HepG2 (cell line): ENCODE measurements around the gene GALNT9. TPM values are rescaled to one million over a fixed set of nuclear protein-coding genes. Genes with fewer than 3 reads are reported as not detected.

Experiments used
- ATAC-seq: fragments of 200-7000 bp; cut with Tn5 transposase; 3 replicates; pipeline ENCODE4 v1.9.1; 2020; ENCODE audit warnings: mild to moderate bottlenecking, moderate library complexity
- BruUV-seq: library from RNA; stranded (reverse); fragments of 400-500 nt; replicated peaks from 2 replicates; lab custom pipeline; 2021; lab: Mats Ljungman, UMichigan
- CTCF ChIA-PET: fragments of 300-600 bp; formaldehyde crosslinking; extraction: SDS; loops from one replicate; lab custom pipeline; 2021; ENCODE audit warnings: low total read pairs, inconsistent platforms, low intra/inter-chr PET ratio; lab: Yijun Ruan, JAX
- POLR2A ChIA-PET: fragments of 350-600 bp; sonication (Branson Sonifier 250); formaldehyde crosslinking; loops from one replicate; lab custom pipeline; 2020; ENCODE audit warnings: antibody characterized with exemption, inconsistent platforms; lab: Yijun Ruan, JAX
- DNase-seq: peaks from one replicate; pipeline ENCODE4 v3.0.0-alpha.2; 2015; ENCODE audit warnings: low spot score
- FAIRE-seq: peaks from 3 replicates; lab custom pipeline; 2011; peaks lifted over from hg19 to GRCh38; lab: Jason Lieb, UNC
- H2AFZ ChIP-seq: one replicate; pipeline ENCODE4 v1.6.1; 2011; ENCODE audit warnings: low read length, inconsistent platforms
- H3K27ac ChIP-seq: fragments of 300-600 bp; 3 replicates; pipeline ENCODE4 v1.8.0; 2011; ENCODE audit warnings: mixed run types, mild to moderate bottlenecking, mixed read lengths, low read length, inconsistent platforms; ENCODE audit not compliant: insufficient read depth; ENCODE audit errors: extremely low read length
- H3K27me3 ChIP-seq, 2 experiments: fragments of 200-600 bp in 1 of 2; 2 replicates in 1 of 2; 3 replicates in 1 of 2; pipeline versions ENCODE4 v1.6.0 to v1.8.0; 2011; ENCODE audit warnings: low read length in 2 of 2, mild to moderate bottlenecking in 2 of 2, moderate library complexity in 2 of 2, inconsistent platforms in 1 of 2; ENCODE audit not compliant: insufficient read depth in 2 of 2, control insufficient read depth in 1 of 2
- H3K36me3 ChIP-seq, 2 experiments: fragments of 200-600 bp in 1 of 2; replicated peaks in 1 of 2; 2 replicates in 1 of 2; 3 replicates in 1 of 2; pipeline versions ENCODE4 v1.5.1 to v1.8.0; 2011; ENCODE audit warnings: low read length in 2 of 2, inconsistent platforms in 1 of 2; ENCODE audit not compliant: insufficient read depth in 2 of 2, control insufficient read depth in 1 of 2
- H3K4me1 ChIP-seq: 2 replicates; pipeline ENCODE4 v1.5.1; 2012; ENCODE audit warnings: low read length, inconsistent platforms; ENCODE audit not compliant: insufficient read depth
- H3K4me2 ChIP-seq: 2 replicates; pipeline ENCODE4 v1.6.0; 2011; ENCODE audit warnings: low read depth, low read length, inconsistent platforms
- H3K4me3 ChIP-seq, 3 experiments: fragments of 200-600 bp in 1 of 3; sonication (generic), shearing (Covaris generic) in 1 of 3; replicated peaks in 1 of 3; 2 replicates each; pipeline ENCODE4 v1.5.1; 2011 to 2016; ENCODE audit warnings: low read length in 3 of 3, inconsistent platforms in 2 of 3, low read depth in 2 of 3, mild to moderate bottlenecking in 2 of 3, control low read depth in 1 of 3, mixed read lengths in 1 of 3; ENCODE audit not compliant: insufficient read depth in 1 of 3
- H3K79me2 ChIP-seq: one replicate; pipeline ENCODE4 v1.6.1; 2011; ENCODE audit warnings: low read length, inconsistent platforms; ENCODE audit not compliant: insufficient read depth
- H3K9ac ChIP-seq: 2 replicates; pipeline ENCODE4 v1.6.0; 2011; ENCODE audit warnings: mild to moderate bottlenecking, low read depth, low read length, inconsistent platforms; ENCODE audit not compliant: insufficient read depth
- H3K9me3 ChIP-seq: 2 replicates; pipeline ENCODE4 v1.5.1; 2012; ENCODE audit warnings: mild to moderate bottlenecking, low read length
- H4K20me1 ChIP-seq: 2 replicates; pipeline ENCODE4 v1.6.0; 2011; ENCODE audit warnings: inconsistent platforms, mild to moderate bottlenecking, low read length, moderate library complexity; ENCODE audit not compliant: insufficient read depth
- CBX2 ChIP-seq, 2 experiments: fragments of 200-600 bp in 1 of 2; sonication (generic); formaldehyde crosslinking in 1 of 2; IDR thresholded peaks; 2 replicates each; pipeline versions ENCODE4 v1.7.0 to v1.8.1; 2018 to 2022; ENCODE audit warnings: low read depth in 2 of 2, low read length in 1 of 2, mild to moderate bottlenecking in 1 of 2, missing genetic modification reagents in 1 of 2
- IRX3 ChIP-seq: sonication (generic); formaldehyde crosslinking; IDR thresholded peaks from 2 replicates; pipeline ENCODE4 v1.8.1; 2023; ENCODE audit warnings: mild to moderate bottlenecking, low read depth, missing genetic modification reagents, borderline replicate concordance
- KAT8 ChIP-seq: IDR thresholded peaks from 2 replicates; pipeline ENCODE4 v1.6.1; 2016; ENCODE audit warnings: missing genetic modification reagents, missing compliant biosample characterization
- KMT2B ChIP-seq: IDR thresholded peaks from 2 replicates; pipeline ENCODE4 v1.6.1; 2016; ENCODE audit warnings: missing genetic modification reagents, missing compliant biosample characterization
- SRF ChIP-seq: IDR thresholded peaks from 2 replicates; pipeline ENCODE4 v1.6.1; 2011; ENCODE audit warnings: mild to moderate bottlenecking, low read depth, low read length, moderate library complexity
- U2AF2 ChIP-seq: fragments of 200-400 bp; formaldehyde crosslinking; IDR thresholded peaks from 2 replicates; pipeline ENCODE4 v1.6.1; 2017; ENCODE audit warnings: low read depth, mild to moderate bottlenecking, low read length
- ZNF780A ChIP-seq: sonication (generic); formaldehyde crosslinking; IDR thresholded peaks from 2 replicates; pipeline ENCODE4 v1.8.0; 2022; ENCODE audit warnings: mild to moderate bottlenecking, missing genetic modification reagents, moderate library complexity
- WGBS: methylation state at CpG from one replicate; pipeline ENCODE4 v1.1.6; 2017; ENCODE audit warnings: low lambda C conversion rate; 5-methylcytosine and 5-hydroxymethylcytosine counted together
- in situ Hi-C: cut with HindIII; loops from 2 replicates; pipeline ENCODE4 v1.10.0; 2017; ENCODE audit warnings: low pct_unique_long_range_greater_than_20kb; ENCODE audit not compliant: extremely low pct_ligation_motif_present
- intact Hi-C: fragments of 100-400 bp; cut with micrococcal nuclease; formaldehyde crosslinking; loops from one replicate; pipeline ENCODE4 v1.10.0; 2022; ENCODE audit not compliant: unreplicated experiment
- polyA plus RNA-seq, 8 experiments: library from polyadenylated mRNA; depleted of rRNA in 3 of 8; stranded (reverse) in 7 of 8; unstranded in 1 of 8; fragments of >200 nt; fragmentation: Illumina TruSeq in 4 of 8; extraction: Trizol in 4 of 8; gene quantifications; 2 replicates each; pipeline versions ENCODE4 v1.2.1 to v1.2.3, GENCODE V29; 2011 to 2016; ENCODE audit warnings: low read depth in 4 of 8, missing spikeins in 1 of 8, mixed read lengths in 1 of 8; ENCODE audit not compliant: insufficient read depth in 1 of 8
- total RNA-seq, 5 experiments: library from RNA; depleted of rRNA; stranded (reverse); fragments of >200 nt; fragmentation: Illumina TruSeq; extraction: Trizol; gene quantifications; 2 replicates each; pipeline ENCODE4 v1.2.3, GENCODE V29; 2016; ENCODE audit warnings: low read depth in 1 of 5
- TF ChIP-seq, protein P1 (sequence below): sonication (generic); formaldehyde crosslinking; IDR thresholded peaks from 2 replicates; pipeline ENCODE4 v1.4.0; 2020; ENCODE audit warnings: mild to moderate bottlenecking, missing genetic modification reagents, borderline replicate concordance
- TF ChIP-seq, protein P2 (sequence below): IDR thresholded peaks from 2 replicates; pipeline ENCODE4 v1.6.1; 2016
- TF ChIP-seq, protein P3 (sequence below): IDR thresholded peaks from 2 replicates; pipeline ENCODE4 v1.4.0; 2020; ENCODE audit warnings: mild to moderate bottlenecking, missing genetic modification reagents
- TF ChIP-seq, protein P4 (sequence below): sonication (generic); formaldehyde crosslinking; IDR thresholded peaks from 2 replicates; pipeline ENCODE4 v1.5.1; 2020; ENCODE audit warnings: mild to moderate bottlenecking, missing genetic modification reagents, borderline replicate concordance

Gene GALNT9
- total and polyA plus RNA-seq, 2 of the 13 experiments (the other 11 are each of a cell fraction or from before 2014, with no cell fraction given): 0.04 TPM; not detected in 1

DNA sequence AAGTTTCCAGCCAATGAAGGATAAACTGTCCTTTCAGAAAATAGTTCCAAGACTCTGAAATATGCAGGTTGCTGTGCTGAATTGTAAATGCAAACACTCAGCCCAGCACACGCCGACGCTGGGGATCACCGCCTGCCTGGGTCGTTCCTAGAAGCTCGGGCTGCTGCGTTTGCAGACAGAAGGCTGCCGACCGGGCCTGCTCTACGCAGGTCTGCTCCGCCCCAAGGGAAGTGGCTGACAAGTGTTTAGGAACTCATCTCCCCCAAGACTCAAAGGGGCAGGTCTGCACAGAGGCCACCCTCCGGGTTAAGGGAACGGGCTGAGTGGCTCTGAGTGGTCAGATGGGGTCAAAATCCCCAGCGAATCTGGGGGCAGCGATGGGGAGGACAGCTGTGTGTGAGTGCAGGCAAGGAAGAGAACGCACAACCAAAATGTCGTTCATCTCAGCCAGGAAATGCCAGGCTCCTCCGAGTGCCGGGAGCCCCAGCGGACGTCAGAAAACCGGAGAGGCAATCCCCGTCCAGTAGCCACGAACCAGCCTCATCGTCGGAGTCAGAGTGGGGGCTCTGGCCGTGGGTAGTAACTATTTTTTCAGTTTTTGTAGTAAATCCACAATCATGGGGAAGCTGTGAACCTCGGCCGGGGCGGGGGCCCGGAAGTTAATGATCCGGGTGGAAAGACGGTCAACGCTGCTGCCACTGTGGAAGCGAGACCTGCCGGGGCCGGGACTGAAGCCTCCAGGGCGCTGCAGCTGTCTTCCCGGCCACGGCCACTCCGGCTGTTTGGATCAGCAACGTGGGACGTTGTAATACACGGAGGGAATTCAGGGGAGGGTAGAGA lies 6.0 kb downstream of the GALNT9 start:
- peaks cover 34 to 91% of the 10 kb centered on the region in 2 experiments; a peak in 4 of 5 replicates for H3K27me3 ChIP-seq
- CTCF ChIA-PET: no interaction called here
- ATAC-seq (no peak), FAIRE-seq (no peak), DNase-seq (no peak)
- H3K27ac ChIP-seq: no peak overlapping the region
- H3K9ac ChIP-seq: no peak overlapping the region
- H3K4me3 ChIP-seq: no peak overlapping the region
- H3K4me1 ChIP-seq: no peaks in the 10 kb centered on the region
- in situ Hi-C loops: no loop called here
- H4K20me1 ChIP-seq: peaks cover 3% of the 10 kb centered on the region; the same call in 1 of the 2 replicates
- WGBS: 29% methylated on average over 26 of the region's 44 CpGs
- no peaks in the 10 kb centered on the region for H3K36me3 ChIP-seq
- POLR2A ChIA-PET: no interaction called here
- no TSS peak for BruUV-seq
- no peaks in the 10 kb centered on the region for H3K9me3 ChIP-seq
- H2AFZ ChIP-seq: no peak overlapping the region
- no peak overlapping the region for H3K4me2 ChIP-seq
- intact Hi-C loops: no loop called here
- no peaks in the 10 kb centered on the region for H3K79me2 ChIP-seq
- TF ChIP-seq, protein P1, sequence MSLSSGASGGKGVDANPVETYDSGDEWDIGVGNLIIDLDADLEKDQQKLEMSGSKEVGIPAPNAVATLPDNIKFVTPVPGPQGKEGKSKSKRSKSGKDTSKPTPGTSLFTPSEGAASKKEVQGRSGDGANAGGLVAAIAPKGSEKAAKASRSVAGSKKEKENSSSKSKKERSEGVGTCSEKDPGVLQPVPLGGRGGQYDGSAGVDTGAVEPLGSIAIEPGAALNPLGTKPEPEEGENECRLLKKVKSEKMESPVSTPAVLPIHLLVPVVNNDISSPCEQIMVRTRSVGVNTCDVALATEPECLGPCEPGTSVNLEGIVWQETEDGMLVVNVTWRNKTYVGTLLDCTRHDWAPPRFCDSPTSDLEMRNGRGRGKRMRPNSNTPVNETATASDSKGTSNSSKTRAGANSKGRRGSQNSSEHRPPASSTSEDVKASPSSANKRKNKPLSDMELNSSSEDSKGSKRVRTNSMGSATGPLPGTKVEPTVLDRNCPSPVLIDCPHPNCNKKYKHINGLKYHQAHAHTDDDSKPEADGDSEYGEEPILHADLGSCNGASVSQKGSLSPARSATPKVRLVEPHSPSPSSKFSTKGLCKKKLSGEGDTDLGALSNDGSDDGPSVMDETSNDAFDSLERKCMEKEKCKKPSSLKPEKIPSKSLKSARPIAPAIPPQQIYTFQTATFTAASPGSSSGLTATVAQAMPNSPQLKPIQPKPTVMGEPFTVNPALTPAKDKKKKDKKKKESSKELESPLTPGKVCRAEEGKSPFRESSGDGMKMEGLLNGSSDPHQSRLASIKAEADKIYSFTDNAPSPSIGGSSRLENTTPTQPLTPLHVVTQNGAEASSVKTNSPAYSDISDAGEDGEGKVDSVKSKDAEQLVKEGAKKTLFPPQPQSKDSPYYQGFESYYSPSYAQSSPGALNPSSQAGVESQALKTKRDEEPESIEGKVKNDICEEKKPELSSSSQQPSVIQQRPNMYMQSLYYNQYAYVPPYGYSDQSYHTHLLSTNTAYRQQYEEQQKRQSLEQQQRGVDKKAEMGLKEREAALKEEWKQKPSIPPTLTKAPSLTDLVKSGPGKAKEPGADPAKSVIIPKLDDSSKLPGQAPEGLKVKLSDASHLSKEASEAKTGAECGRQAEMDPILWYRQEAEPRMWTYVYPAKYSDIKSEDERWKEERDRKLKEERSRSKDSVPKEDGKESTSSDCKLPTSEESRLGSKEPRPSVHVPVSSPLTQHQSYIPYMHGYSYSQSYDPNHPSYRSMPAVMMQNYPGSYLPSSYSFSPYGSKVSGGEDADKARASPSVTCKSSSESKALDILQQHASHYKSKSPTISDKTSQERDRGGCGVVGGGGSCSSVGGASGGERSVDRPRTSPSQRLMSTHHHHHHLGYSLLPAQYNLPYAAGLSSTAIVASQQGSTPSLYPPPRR (CRISPR knock-in tag): no peak
- TF ChIP-seq U2AF2 (no peak), KMT2B (CRISPR knock-in tag) (no peak), SRF (no peak), KAT8 (CRISPR knock-in tag) (no peak), ZNF780A (no peak), IRX3 (CRISPR knock-in tag) (no peak), CBX2 (IDR thresholded peaks at IDR 0.05; ENCODE audit: low read depth, low read length) (no peak), CBX2 (CRISPR knock-in tag; IDR thresholded peaks at IDR 0.05; ENCODE audit: low read depth) (no peak)
- TF ChIP-seq, protein P2, sequence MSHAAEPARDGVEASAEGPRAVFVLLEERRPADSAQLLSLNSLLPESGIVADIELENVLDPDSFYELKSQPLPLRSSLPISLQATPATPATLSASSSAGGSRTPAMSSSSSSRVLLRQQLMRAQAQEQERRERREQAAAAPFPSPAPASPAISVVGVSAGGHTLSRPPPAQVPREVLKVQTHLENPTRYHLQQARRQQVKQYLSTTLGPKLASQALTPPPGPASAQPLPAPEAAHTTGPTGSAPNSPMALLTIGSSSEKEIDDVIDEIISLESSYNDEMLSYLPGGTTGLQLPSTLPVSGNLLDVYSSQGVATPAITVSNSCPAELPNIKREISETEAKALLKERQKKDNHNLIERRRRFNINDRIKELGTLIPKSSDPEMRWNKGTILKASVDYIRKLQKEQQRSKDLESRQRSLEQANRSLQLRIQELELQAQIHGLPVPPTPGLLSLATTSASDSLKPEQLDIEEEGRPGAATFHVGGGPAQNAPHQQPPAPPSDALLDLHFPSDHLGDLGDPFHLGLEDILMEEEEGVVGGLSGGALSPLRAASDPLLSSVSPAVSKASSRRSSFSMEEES (CRISPR knock-in tag): no peak
- TF ChIP-seq, protein P3, sequence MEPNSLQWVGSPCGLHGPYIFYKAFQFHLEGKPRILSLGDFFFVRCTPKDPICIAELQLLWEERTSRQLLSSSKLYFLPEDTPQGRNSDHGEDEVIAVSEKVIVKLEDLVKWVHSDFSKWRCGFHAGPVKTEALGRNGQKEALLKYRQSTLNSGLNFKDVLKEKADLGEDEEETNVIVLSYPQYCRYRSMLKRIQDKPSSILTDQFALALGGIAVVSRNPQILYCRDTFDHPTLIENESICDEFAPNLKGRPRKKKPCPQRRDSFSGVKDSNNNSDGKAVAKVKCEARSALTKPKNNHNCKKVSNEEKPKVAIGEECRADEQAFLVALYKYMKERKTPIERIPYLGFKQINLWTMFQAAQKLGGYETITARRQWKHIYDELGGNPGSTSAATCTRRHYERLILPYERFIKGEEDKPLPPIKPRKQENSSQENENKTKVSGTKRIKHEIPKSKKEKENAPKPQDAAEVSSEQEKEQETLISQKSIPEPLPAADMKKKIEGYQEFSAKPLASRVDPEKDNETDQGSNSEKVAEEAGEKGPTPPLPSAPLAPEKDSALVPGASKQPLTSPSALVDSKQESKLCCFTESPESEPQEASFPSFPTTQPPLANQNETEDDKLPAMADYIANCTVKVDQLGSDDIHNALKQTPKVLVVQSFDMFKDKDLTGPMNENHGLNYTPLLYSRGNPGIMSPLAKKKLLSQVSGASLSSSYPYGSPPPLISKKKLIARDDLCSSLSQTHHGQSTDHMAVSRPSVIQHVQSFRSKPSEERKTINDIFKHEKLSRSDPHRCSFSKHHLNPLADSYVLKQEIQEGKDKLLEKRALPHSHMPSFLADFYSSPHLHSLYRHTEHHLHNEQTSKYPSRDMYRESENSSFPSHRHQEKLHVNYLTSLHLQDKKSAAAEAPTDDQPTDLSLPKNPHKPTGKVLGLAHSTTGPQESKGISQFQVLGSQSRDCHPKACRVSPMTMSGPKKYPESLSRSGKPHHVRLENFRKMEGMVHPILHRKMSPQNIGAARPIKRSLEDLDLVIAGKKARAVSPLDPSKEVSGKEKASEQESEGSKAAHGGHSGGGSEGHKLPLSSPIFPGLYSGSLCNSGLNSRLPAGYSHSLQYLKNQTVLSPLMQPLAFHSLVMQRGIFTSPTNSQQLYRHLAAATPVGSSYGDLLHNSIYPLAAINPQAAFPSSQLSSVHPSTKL: no peak
- TF ChIP-seq, protein P4, sequence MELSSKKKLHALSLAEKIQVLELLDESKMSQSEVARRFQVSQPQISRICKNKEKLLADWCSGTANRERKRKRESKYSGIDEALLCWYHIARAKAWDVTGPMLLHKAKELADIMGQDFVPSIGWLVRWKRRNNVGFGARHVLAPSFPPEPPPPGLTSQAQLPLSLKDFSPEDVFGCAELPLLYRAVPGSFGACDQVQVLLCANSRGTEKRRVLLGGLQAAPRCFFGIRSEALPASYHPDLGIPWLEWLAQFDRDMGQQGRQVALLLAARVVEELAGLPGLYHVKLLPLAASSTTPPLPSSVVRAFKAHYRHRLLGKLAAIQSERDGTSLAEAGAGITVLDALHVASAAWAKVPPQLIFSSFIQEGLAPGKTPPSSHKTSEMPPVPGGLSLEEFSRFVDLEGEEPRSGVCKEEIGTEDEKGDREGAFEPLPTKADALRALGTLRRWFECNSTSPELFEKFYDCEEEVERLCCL (CRISPR knock-in tag): no peak
